SK-N-SH (cell line): ENCODE results near the gene CDC42. TPM values are rescaled to one million over a fixed set of nuclear protein-coding genes. Genes with fewer than 3 reads are reported as not detected.

Experiments used
- polyA plus RNA-seq, 3 experiments: library from polyadenylated mRNA; depleted of rRNA; stranded (reverse); fragments of >200 nt; gene quantifications; 2 replicates each; pipeline ENCODE4 v1.2.3, GENCODE V29; 2012
- small RNA-seq, 7 experiments: library from RNA; depleted of rRNA; stranded (forward); fragments of <200 nt; gene quantifications; one replicate each; pipeline ENCODE3, GENCODE V24; 2012

CDC42 gene
- polyA plus RNA-seq, 1 of the 3 experiments (the other 2 are of a cell fraction) = 113 TPM

Small RNA genes lying within 50 kb of the gene (small RNA-seq; reads per million reads assigned to genes)
- gene RN7SL186P (0 reads per million in 7 experiments), gene RNU6-776P (0 reads per million in 7 experiments)

Other genes with a start within 250 kb of the CDC42 start
- 0.02 TPM in 1 of 2 replicates, not detected in the other for gene LDLRAD2, start 240.4 kb upstream of the CDC42 start, polyA plus RNA-seq (2012; rRNA removed)
- 10.7 and 28.9 TPM in 2 replicates for gene HSPG2, start 115.4 kb upstream of the CDC42 start, polyA plus RNA-seq (2012; rRNA removed)
- gene CELA3B, start 75.7 kb upstream of the CDC42 start, polyA plus RNA-seq (2012; rRNA removed) = not detected in 2 replicates
- gene CELA3A, start 51.1 kb upstream of the CDC42 start, polyA plus RNA-seq (2012; rRNA removed) = not detected in 2 replicates
- gene WNT4, start 90.4 kb downstream of the CDC42 start, polyA plus RNA-seq (2012; rRNA removed) = 0.03 and 0.08 TPM in 2 replicates